Spleen (tissue), 7 donors: ENCODE measurements around the gene TBC1D10A.

ENCODE experiments used
- CTCF ChIP-seq, 11 experiments: fragments of 200-600 bp in 7 of 11; fragments of 450-650 bp in 4 of 11; sonication (generic) in 4 of 11; IDR thresholded peaks in 8 of 11; conservative IDR thresholded peaks in 3 of 11; 1 replicate in 7 of 11; 2 replicates in 4 of 11; pipeline versions ENCODE4 v1.4.0 to v1.8.0; 2016 to 2021; ENCODE audit warnings: antibody characterized with exemption in 11 of 11, inconsistent platforms in 4 of 11, mild to moderate bottlenecking in 1 of 11
- POLR2A ChIP-seq, 3 donors: fragments of 450-650 bp; IDR thresholded peaks; one replicate each; pipeline ENCODE4 v1.5.1; 2017; ENCODE audit warnings: antibody characterized with exemption in 3 of 3, mild to moderate bottlenecking in 1 of 3
- POLR2AphosphoS5 ChIP-seq, 3 donors: sonication (generic); formaldehyde crosslinking; IDR thresholded peaks; one replicate each; pipeline ENCODE4 v1.5.1; 2017; ENCODE audit warnings: antibody characterized with exemption in 3 of 3
- donor health status: DM: no; HTN: no; CAD: no; lungs with moderate emphysema.
- donor health status: DM: no; HTN: no; CAD: no.
- donor health status: DM: no; HTN: no; CAD: no.

GRCh38 chr22:30336752-30337460 lies 10.2 kb upstream of the TBC1D10A start:
- TF ChIP-seq CTCF (IDR thresholded peaks at IDR 0.05 in 8 of 11, conservative IDR thresholded peaks at IDR 0.05 in 3 of 11) (no peak), POLR2A (IDR thresholded peaks at IDR 0.05) (no peak), POLR2AphosphoS5 (IDR thresholded peaks at IDR 0.05) (no peak)
